ENCODE measurements around the gene ACTBL2.
"Not testable (repeated sequence)": the region's sequence is repeated elsewhere in the genome, so short reads cannot be mapped to it uniquely, and the experiment has no call there.

ACTBL2 gene

DNA sequence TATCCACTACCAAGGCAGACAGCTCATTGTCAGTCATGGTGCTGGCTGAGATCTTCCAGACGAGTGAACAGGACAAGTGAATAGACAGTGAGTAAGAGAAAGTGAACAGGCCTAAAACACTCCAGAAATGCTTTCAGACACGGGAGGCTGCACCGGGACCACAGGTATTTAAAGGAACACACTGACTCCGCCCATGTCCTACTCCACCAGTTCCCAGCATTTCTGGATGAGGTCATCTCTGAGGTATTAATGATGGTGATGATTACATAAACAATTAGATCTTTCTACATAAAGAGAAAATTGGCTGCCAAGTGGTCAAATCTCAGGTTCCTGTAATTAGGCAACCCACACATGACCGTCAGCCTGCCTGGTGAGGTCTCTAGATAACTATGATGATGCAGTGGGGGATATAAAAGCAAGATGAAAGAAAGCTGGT lies at the start of gene ACTBL2:
TSS of gene ACTBL2 (minus strand) at position 141 of the 436 bp plus-strand sequence. CDS start at position 37, 104 bp downstream.
- DNase-seq (ENCODE audit: low read depth in 2 of 3, low spot score in 2 of 3), result no peak

DNA sequence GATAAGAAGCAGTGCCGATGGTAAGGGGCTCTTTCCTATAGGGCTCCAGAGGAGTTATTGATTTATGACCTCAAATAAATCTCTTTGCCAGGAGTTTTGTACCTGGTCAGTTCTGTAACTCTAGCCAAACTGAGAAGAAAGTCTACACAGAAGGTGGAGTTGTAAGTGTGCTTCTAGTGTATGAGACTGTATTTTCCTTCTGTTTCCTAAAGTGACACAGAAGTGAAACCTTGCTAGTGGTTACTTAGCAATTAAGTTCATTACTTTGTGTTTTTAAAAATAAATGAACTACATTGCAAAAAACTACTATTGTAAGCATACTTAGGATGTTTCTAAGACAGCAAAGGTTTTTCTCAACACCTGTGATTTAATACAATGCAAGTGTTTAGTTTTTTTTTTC lies 48.7 kb upstream of the ACTBL2 start:
- DNase-seq (ENCODE audit: low read depth in 2 of 3, low spot score in 2 of 3), result no peak

- no peak for DNase-seq (ENCODE audit: low read depth in 2 of 3, low spot score in 2 of 3)
These were observed 47.3 kb upstream of the ACTBL2 start for GRCh38 chr5:57529864-57530263.

DNA sequence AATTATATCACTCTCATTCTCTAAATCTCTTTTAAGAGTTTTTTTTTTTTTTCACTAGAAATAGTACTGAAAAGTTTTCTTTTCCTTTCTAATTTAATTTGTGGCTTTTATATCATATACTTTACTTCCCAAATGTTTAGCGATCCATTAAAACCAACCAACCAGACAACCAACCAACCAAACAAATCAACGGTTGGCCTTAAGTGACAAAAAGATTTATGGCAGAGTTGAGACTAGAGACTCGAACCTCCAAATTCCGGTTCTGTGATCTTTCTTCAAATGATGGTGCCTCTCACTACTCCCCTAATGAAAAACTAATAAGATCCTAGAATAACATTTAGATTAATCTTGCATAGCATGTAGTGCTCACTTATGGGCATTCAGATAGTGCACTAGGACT lies 45.3 kb upstream of the ACTBL2 start:
- DNase-seq (ENCODE audit: low read depth in 2 of 3, low spot score in 2 of 3), result no peak

DNA sequence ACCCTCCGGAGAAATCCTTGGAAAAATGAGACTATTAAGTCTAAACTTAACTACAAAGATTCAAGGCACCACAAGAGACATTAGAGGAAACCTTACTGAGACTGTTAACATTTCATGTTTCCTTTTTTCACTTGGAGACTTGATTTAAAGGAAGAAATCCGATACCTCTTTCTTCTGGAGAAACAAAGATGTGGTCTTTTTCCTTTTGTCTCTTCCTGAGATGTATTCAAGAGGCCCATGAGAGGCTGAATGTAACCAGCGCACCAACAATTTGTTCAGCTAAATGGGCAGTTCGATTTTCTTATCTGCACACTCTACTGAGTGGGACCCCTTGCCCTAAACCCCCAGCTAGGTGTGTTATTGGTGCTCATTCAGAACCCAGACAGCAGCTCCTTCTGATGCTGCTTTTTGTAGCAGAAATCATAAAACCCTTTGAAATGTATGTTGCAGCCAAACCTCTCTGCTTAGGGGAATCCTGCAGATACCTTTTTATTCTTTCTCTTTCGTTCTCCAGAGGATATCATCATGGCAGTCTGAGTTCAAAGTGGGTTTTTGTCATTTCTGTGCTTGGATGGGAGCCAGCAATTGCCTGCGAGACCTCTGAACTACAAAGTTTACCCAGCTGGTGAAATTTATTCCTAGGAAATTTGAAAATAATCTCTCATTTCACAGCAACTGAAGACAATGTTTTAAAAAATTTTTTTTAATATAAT lies 41.9 kb upstream of the ACTBL2 start:
- DNase-seq (ENCODE audit: low read depth in 2 of 3, low spot score in 2 of 3), result no peak

DNA sequence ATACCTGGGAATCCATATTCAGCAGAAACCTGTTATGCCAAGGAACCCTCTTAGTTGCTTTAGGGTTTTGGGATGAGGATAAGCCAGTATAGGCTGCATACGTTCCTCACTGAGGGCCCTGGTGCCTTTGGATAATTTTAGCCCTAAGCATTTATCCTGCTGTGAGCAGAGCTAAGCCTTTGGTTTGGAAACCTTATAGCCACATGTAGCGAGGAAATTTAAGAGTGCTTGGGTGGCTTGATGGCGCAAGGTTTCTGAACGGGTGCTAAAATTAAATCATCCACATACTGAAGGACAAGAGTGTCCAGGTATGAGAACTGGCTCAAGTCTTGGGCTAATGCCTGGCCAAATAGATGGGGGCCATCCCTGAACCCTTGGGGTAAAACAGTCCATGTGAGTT lies 39.9 kb upstream of the ACTBL2 start:
- not testable (repeated sequence) for DNase-seq (ENCODE audit: low read depth in 2 of 3, low spot score in 2 of 3)

- DNase-seq (ENCODE audit: low read depth in 2 of 3, low spot score in 2 of 3), result not testable (repeated sequence)
These were observed 35.8 kb upstream of the ACTBL2 start for GRCh38 chr5:57518415-57518814.

GRCh38 chr5:57517250-57517649 lies 34.6 kb upstream of the ACTBL2 start:
- no peak for DNase-seq (ENCODE audit: low read depth in 2 of 3, low spot score in 2 of 3)

GRCh38 chr5:57513785-57514184 lies 31.2 kb upstream of the ACTBL2 start:
- no peak for DNase-seq (ENCODE audit: low read depth in 2 of 3, low spot score in 2 of 3)

DNA sequence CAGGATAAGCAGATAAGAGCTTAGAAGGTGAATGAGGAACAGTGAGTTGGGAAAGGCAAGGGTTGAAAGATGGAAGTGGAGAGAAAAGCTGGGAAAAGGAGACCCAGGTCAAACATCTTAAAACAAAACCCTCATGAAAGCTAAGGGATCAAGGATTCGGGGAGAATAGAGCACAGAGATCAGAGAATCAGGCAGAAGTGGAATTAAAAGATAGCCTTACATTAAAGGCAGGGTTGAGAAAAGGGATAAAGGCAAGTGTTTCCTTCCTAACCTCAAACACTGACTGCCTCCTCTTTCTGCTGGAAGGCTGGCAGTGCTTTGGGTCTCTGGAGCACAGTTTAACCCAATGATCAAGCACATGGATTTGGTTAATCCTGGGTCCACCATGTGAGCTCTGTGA lies 28.7 kb upstream of the ACTBL2 start:
- DNase-seq (ENCODE audit: low read depth in 2 of 3, low spot score in 2 of 3), result no peak

GRCh38 chr5:57509501-57510260 lies 27.1 kb upstream of the ACTBL2 start:
- no peak for DNase-seq (ENCODE audit: low read depth in 2 of 3, low spot score in 2 of 3)

- no peak for DNase-seq (ENCODE audit: low read depth in 2 of 3, low spot score in 2 of 3)
These were observed 25.6 kb upstream of the ACTBL2 start for GRCh38 chr5:57508211-57508610.

GRCh38 chr5:57505272-57506200 lies 22.9 kb upstream of the ACTBL2 start:
- DNase-seq (ENCODE audit: low read depth in 2 of 3, low spot score in 2 of 3), result no peak

- DNase-seq (ENCODE audit: low read depth in 2 of 3, low spot score in 2 of 3), result no peak
These were observed 21.7 kb upstream of the ACTBL2 start for GRCh38 chr5:57504357-57504756.

- no peak for DNase-seq (ENCODE audit: low read depth in 2 of 3, low spot score in 2 of 3)
These were observed 20.8 kb upstream of the ACTBL2 start for GRCh38 chr5:57503433-57503832.

DNA sequence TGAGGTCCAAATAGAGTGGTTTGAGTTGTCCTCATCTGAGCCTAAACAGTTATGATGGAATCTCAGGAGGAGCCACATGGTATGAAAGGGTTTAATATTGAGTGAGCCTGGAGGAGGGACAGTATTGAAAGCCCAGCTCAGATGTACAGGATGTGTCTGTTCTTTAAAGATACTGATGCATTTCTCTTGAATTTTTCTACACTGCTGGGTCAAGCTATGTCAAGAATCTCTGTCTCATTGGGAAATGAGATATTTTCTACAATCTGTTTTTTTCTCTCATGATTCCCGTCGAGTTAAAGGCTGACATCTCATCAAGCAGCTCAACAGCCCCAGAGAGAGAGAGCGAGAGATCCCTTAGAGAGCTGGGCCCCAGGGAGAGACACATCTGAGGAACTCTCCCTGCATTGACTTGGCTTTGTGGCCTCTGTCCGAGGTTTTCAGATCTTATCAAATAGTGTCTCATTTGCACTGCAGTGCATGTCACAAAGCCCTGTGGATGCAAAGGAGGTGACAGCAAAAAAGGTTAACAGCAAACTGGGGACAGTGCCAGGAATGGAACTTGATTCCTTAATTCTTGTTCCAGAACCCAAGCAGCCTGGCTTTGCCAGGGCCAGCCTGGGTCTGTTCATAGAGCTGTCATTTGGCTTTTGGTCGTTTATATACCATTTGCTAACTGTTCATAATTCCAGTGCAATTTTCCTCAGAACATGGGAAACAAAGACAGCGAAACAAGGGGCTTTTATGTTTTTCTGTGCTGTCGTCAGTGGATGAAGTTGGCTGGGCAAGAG lies 19.0 kb upstream of the ACTBL2 start:
- no peak for DNase-seq (ENCODE audit: low read depth in 2 of 3, low spot score in 2 of 3)

- DNase-seq (ENCODE audit: low read depth in 2 of 3, low spot score in 2 of 3), result no peak
These were observed 16.8 kb upstream of the ACTBL2 start for GRCh38 chr5:57499262-57500050.

DNA sequence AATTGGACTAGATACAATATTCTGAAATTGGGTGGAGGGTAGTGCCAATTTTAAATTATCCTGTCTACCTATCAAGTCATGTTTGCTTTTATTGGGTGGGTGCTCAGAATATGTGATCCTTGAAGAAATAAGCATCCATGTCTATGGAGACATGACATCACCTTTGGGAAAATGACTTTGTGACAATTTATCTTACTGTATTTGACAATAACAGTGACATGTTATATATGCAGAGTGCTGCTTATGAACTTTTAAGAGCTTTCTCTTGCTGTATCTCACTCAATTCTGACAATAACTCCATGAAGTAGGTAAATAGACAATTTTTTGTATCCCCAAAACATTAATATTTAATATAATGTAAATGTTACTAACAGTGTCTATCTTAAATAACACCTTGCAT lies 15.1 kb upstream of the ACTBL2 start:
- no peak for DNase-seq (ENCODE audit: low read depth in 2 of 3, low spot score in 2 of 3)

DNA sequence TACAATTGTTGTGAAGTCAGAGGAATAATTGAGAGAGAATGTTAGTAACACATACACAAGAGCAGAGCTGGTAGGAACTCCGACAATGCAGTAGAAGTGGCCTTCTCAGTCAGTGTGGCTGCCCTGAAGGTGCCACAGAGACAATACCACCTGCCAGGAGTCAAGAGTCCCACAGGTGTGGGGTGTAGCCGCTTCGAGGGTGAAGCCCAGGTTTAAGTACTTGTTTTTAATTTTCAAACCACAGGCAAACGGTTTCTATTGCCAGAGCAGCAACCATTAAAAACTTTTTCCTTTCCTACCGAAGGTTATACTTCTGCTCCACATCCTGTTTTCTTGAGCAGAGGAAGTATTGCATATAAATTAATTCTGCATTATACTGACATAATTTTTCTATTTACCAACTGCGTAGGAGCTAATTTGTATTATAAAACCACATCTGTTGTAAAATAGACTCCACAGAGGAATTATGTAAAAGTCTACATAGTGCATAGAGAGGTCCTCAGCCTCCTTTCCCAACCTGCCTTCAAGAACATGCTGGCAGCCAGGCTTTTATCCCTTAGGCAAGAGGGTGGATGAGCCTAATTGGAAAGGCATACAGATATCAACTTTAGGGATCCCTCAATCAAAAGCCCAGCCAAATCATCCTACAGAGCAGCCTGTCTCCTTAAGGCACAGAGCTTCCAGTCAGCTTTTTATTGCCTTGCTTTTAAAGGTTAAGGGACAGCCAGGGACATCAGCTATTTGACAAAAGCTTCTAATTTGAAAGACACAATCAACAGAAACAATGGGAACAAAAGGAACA lies 12.9 kb upstream of the ACTBL2 start:
- DNase-seq (ENCODE audit: low read depth in 2 of 3, low spot score in 2 of 3), result no peak

Measured in activated CD8-positive, alpha-beta memory T cell treated with anti-CD3 and anti-CD28 coated beads for 48 hours (primary cell).